SHP77 (cell line): Measurements from ENCODE around the gene NCAM1.
"Not testable (repeated sequence)": the region's sequence is repeated elsewhere in the genome, so short reads cannot be mapped to it uniquely, and the experiment has no call there.

Experiments used
- DNase-seq, 2 experiments: peaks; one replicate each; lab custom pipeline; 2025; lab: John Stamatoyannopoulos, UW

NCAM1 gene

GRCh38 chr11:113021111-113021510 is 59.9 kb downstream of the NCAM1 start:
- no peak for DNase-seq

DNA sequence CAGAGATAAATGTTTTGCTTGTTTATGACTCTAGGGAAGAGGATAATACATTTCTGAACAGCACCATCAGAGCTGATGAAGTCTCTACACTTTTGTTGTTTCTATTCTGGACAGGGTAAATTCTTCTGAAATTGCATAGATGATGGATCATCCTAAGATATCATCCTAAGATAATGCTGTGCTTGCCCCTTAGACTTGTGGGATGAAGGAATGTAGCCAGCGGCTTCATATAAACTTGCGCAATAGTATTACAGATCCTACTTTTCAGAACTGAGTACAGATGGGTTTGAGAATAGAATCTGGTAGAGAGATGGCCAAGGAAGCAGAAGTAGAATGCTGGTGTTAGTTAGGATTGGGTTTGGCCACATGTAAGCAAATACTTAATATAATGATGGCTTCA is 61.0 kb downstream of the NCAM1 start:
- no peak for DNase-seq

GRCh38 chr11:113023228-113023627 is 62.0 kb downstream of the NCAM1 start:
- DNase-seq, result no peak

GRCh38 chr11:113023986-113024385 is 62.8 kb downstream of the NCAM1 start:
- no peak for DNase-seq

- no peak for DNase-seq
Measured at GRCh38 chr11:113026778-113027177, 65.6 kb downstream of the NCAM1 start.

DNA sequence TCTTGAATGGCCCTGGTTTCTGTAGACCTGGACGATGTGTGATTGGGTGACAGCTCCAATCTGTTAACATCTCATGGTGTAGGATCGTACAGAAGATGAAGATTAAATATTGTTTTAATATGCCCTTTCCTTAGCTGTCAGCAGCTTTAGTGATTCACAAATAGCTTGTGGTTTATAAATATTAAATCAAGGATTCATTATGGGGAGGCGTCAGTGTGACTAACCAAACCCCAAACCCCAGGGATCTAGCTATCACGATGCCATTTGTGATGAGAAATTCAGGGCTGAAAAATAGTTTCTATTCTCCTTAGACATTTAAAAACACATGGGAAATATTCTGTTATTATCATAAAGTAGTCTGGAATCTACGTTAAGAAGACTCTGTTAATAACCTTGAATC is 73.4 kb downstream of the NCAM1 start:
- no peak for DNase-seq

- no peak for DNase-seq
Measured at GRCh38 chr11:113035708-113036107, 74.5 kb downstream of the NCAM1 start.

GRCh38 chr11:113043698-113044097 is 82.5 kb downstream of the NCAM1 start:
- DNase-seq, result no peak

GRCh38 chr11:113045146-113045545 is 83.9 kb downstream of the NCAM1 start:
- no peak for DNase-seq

DNA sequence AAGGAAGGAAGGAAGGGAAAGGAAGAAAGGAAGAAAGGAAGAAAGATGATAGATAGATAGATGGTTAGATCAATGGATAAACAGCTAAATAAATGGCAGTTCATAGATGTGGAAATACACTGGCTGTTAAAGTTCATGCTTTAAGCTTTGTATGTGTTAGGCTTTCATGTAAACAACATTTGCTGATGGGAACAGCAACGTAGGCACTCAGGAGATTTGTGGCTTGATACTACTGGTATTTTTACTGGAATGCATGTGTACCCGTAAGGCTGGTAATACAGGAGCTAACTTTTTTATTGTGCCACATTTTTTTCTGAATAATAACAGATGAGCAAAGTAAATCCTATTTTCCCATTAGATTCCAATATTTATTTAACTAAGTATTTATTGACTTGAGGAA is 85.6 kb downstream of the NCAM1 start:
- DNase-seq, result no peak

DNA sequence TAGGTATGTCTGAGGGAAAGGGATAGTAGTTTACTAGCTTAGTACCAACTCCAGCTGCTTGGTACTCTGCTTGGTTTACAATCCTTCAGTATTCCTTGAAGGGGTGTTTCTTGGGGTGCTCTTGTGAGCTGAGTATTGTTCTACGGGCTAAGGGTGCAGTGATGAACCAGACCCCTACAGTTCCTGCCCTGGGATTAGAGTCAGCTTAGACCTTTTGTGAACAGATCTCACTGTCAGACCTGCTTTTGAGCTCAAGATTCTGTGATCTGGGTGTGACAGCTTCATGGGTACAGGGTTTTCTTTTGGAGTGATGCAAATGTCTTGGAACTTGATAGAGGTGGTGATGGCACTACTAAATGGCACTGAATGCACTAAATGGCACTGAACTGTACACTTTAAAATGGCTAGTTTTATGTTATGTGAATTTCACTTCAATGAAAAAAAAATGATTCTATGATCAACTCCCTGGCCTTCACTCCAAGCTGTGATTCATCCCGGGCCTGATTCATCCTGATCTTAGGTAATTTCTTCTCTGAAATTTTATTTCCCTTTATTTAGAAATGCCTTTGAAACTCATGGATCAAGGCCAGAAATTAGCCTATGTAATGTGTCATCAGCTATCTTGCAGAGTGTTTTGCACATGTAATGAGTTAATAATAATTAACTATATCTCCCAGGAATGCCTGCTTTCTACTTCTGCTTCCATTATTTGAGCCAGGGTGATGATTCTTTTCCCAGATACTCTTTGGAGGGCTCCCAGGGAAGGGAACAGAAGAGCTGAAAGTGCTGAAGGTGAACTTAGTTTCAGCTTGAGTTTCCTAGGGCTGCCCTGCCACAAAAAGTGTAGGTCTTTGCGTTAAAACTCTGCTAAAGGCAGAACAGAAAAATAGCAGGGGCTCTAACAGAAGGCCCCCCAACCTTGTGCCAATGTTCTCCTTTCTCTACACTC is 87.9 kb downstream of the NCAM1 start:
- no peak for DNase-seq

DNA sequence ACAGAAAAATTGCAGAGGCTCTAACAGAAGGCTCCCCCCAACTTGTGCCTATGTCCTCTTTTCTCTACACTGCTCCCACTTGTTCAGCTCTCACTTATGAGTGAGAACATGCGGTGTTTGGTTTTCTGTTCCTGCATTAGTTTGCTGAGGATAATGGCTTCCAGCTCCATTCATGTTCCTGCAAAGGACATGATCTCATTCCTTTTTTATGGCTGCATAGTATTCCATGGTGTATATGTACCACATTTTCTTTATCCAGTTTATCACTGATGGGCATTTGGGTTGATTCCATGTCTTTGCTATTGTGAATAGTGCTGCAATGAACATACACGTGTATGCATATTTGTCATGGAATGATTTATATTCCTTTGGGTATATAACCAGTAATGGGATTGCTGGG is 91.8 kb downstream of the NCAM1 start:
- not testable (repeated sequence) for DNase-seq

GRCh38 chr11:113057038-113057437 is 95.8 kb downstream of the NCAM1 start:
- no peak for DNase-seq

DNA sequence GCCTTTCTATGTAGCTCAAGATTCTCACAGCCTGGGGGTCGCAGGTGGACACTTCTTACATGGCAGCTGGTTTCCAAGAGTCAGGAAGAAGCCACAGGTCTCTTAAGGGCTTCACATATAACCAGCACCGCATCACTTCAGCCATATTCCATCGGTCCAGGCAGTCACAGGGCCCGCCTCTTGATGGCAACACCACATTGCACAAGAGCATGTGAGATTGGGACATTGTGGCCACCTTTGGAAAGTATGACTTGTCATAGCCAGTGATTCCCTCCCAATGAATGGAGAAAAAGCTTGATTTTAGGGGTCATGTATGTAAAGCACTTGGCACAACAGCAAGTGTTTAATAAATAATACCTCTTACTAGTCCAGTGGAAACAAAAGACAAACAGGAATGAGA is 98.3 kb downstream of the NCAM1 start:
- DNase-seq, result no peak

- DNase-seq, result no peak
Measured at GRCh38 chr11:113065330-113065729, 104.1 kb downstream of the NCAM1 start.

DNA sequence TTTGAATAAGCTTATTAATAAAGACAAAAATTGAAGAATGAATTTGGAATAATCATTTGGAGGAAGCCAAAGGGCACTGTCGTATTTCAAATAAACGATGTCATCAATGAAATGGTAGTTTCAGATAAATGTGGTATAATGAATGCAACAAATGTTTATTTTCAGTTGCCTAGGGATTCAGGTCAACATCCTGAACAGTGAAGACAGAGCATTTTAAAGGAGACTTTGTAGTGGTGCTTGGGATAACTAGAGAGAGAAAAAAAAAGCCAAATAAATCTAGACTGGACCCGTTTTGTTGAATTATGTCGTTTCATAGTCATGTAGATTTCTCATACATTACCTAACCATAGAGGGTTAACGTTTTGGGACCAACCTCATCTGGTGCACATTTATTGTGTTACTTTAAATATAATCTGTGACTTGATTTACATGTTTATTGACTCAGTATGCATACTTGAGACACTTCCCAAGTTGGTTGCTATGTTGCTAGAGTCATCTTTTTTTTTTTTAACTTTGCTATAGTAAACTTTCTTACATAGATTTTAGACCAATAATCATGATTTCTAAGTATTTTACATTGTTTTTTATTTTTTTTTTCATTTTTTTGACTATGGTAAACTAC is 111.1 kb downstream of the NCAM1 start:
- no peak for DNase-seq

DNA sequence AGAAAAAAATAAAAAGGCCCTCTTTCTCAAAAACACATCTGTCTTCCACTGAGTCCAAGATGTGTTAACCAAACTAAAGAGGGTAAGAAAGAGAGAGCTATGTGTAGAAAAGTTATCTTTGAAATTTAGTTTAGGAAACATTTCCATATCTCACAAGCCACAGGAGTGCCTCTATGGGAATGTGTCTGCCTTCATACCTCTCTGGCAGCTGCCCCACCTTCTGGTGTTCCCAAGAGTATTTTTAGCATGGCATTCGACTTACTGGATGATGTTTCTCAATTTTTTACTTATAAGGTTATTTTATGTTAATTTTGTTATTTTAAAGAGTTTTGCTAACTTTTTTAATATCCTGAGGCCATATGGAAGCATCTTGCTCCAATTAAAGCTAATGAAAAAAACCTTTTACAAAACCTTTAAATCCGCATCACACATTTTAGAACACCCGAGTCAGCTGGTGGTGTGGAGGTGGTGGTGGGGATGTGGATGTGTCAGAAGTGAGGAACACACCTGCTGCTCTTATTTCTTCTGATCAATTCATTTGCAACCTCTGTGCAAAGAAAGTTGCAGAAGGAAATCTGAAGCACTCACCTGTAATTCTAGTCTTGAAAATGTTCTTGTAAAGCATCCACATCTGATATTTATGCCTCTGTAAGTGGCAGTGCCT is 112.2 kb downstream of the NCAM1 start:
- DNase-seq, result no peak

- no peak for DNase-seq
Measured at GRCh38 chr11:113075586-113076095, 114.4 kb downstream of the NCAM1 start.

DNA sequence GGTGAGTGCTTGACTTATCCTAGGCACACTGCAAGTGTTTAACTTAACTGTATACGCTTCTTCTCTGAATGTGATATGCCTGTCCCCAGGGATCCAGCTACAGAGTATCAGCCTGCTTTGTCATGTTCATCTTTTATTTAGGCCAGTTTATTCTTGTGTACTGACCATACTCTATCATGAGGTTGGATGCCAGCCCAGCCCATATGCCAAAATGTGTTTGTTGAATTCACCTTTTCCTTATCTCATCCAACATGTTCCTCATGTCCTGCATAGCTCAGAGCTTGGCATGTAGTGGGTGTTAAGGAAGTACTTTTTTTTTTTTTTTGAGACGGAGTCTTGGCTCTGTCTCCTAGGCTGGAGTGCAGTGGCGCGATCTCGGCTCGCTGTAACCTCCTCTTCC is 116.2 kb downstream of the NCAM1 start:
- DNase-seq, result no peak

DNA sequence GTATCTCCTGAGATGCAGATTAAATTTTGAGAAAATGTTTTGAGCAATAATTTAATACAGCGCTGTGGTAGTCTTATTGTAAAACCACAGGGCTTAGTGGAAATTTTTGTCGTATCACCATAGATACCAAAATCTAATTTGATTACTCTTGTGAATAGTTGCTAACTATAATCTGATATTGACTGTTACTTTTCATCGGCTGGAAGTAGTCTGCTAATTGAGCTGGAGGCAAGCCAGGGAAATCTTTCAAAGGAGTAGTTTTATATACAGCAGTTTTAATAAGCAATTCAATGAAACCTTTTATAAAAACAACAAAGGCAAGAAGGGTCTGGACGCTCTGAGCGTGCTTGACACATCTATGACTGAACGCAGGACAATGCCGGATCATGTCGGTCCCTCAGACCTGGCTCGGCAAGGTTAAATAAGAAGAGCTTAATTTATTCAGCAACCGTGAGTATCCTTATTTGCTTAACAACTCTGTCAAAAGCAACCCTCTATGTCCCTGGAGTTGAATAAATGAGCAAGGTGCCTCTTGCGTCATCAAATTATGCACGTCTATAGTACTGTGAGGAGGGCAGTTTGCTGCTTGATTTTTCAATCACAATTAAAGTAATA is 121.2 kb downstream of the NCAM1 start:
- no peak for DNase-seq

DNA sequence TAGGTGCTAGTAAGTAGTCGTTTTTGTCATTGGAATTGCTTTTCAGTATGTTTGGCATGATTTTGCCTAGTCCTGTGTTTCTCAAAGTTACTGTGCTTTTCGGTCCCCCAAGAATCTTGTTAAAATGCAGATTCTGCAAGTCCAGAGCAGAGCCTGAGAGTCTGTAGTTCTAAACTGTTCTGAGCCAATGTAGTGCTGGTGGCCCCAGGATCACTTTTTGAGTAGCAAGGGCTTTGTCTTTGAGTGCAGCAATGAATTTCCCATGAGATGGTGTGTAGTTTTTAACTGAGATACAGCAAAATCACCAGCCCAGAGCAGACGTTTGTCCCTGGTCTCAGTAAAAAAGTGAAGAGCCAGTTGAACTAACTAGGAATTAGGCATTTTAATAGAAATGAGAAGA is 122.4 kb downstream of the NCAM1 start:
- DNase-seq, result no peak

DNA sequence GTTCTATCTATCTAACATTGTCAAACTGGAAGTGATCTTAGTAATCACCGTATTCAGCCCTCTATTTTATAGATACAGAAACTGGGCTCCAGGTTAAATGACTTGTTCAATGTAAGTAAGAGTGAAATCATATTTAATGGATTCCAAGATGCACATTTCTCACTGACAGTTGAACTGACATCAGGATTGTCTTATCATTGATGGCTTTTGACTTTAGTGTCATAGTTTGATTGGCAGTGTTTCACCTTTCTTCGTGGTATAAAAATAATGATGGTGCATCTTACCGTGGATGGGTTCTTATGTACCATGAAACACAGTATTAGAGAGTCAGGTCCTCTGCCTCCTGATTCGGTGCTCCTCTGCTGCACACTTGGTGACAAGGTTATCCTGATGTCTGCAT is 123.1 kb downstream of the NCAM1 start:
- DNase-seq, result no peak
